Caco-2 (cell line): ENCODE data around the gene FOXRED1. TPM values are rescaled to one million over a fixed set of nuclear protein-coding genes. Genes with fewer than 3 reads are reported as not detected.

ENCODE experiments used
- BruUV-seq: library from RNA; stranded (reverse); fragments of 400-500 nt; replicated peaks from 2 replicates; lab custom pipeline; 2021; lab: Mats Ljungman, UMichigan
- CTCF ChIA-PET: fragments of 300-600 bp; sonication (Branson Sonifier 250); formaldehyde crosslinking; loops from one replicate; lab custom pipeline; 2022; ENCODE audit warnings: antibody characterized with exemption; lab: Charles Lee
- POLR2A ChIA-PET: fragments of 300-600 bp; sonication (Branson Sonifier 250); formaldehyde crosslinking; loops from one replicate; lab custom pipeline; 2022; ENCODE audit warnings: antibody characterized with exemption; lab: Charles Lee
- DNase-seq, 2 experiments: peaks; one replicate each; pipeline versions ENCODE4 v3.0.0 to v3.0.0-alpha.2; 2020 to 2022
- H3K27me3 ChIP-seq: replicated peaks from 2 replicates; pipeline ENCODE4 v1.6.0; 2011; ENCODE audit warnings: low read length; ENCODE audit not compliant: control insufficient read depth, insufficient read depth
- H3K36me3 ChIP-seq: 2 replicates; pipeline ENCODE4 v1.5.1; 2011; ENCODE audit warnings: low read length; ENCODE audit not compliant: control insufficient read depth, insufficient read depth
- H3K4me1 ChIP-seq: fragments of 250-450 bp; sonication (Bioruptor Pico); 2 replicates; pipeline ENCODE4 v1.5.1; 2020; ENCODE audit warnings: mild to moderate bottlenecking
- H3K4me3 ChIP-seq: 2 replicates; pipeline ENCODE4 v1.5.1; 2011; ENCODE audit warnings: low read depth, mild to moderate bottlenecking, control low read depth, low read length
- H3K9me3 ChIP-seq: fragments of 250-450 bp; sonication (Bioruptor Pico); 2 replicates; pipeline ENCODE4 v1.5.1; 2020; ENCODE audit warnings: mild to moderate bottlenecking, moderate library complexity
- H3K27ac Mint-ChIP-seq: one replicate; pipeline ENCODE4 v1.8.0; 2022; ENCODE audit warnings: mixed read lengths; ENCODE audit not compliant: unreplicated experiment
- H3K27me3 Mint-ChIP-seq: one replicate; pipeline ENCODE4 v1.8.0; 2022; ENCODE audit warnings: mixed read lengths; ENCODE audit not compliant: insufficient read depth, unreplicated experiment
- H3K36me3 Mint-ChIP-seq: one replicate; pipeline ENCODE4 v1.8.0; 2022; ENCODE audit warnings: mild to moderate bottlenecking, mixed read lengths; ENCODE audit not compliant: insufficient read depth, unreplicated experiment
- H3K4me1 Mint-ChIP-seq: one replicate; pipeline ENCODE4 v1.8.0; 2022; ENCODE audit warnings: low read depth, mixed read lengths; ENCODE audit not compliant: unreplicated experiment
- H3K4me3 Mint-ChIP-seq: one replicate; pipeline ENCODE4 v1.8.0; 2022; ENCODE audit warnings: mild to moderate bottlenecking, moderate library complexity, mixed read lengths; ENCODE audit not compliant: unreplicated experiment
- H3K9me3 Mint-ChIP-seq: one replicate; pipeline ENCODE4 v1.8.0; 2022; ENCODE audit warnings: mixed read lengths; ENCODE audit not compliant: unreplicated experiment
- intact Hi-C: fragments of 100-400 bp; cut with micrococcal nuclease; formaldehyde crosslinking; loops from one replicate; pipeline ENCODE4 v1.10.0; 2022; ENCODE audit not compliant: unreplicated experiment
- total RNA-seq: library from RNA; stranded (reverse); gene quantifications from 2 replicates; pipeline ENCODE4 v1.2.3, GENCODE V29; 2022
- TF ChIP-seq, protein P1 (sequence below), 2 experiments: fragments of 200-600 bp in 1 of 2; IDR thresholded peaks; 1 replicate in 1 of 2; 2 replicates in 1 of 2; pipeline versions ENCODE4 v1.5.1 to v1.8.0; 2011 to 2022; ENCODE audit warnings: antibody characterized with exemption in 1 of 2, control low read depth in 1 of 2, inconsistent platforms in 1 of 2, low read depth in 1 of 2, low read length in 1 of 2, mild to moderate bottlenecking in 1 of 2, moderate library complexity in 1 of 2; ENCODE audit not compliant: insufficient read depth in 1 of 2, severe bottlenecking in 1 of 2, unreplicated experiment in 1 of 2

Gene FOXRED1
- total RNA-seq, 1 experiment from 2014 or later = 91.7 TPM

DNA sequence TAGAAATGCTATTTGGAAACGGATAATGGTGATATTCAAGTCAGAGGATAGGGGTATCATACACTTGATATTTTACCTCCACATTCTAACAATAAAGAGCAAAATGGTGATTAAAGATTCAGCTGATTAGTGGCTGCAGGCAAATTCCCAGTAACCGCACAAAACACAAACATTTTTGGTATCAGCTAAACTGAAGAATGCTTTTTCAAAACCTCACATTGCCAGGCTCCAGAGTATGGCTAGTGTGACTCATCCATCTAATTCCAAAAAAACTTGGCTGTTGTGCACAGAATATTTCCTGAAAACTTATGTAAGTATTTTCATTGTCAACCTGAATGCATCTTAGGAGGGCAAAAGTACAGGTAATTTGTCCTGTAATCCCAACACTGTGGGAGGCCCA lies 11.2 kb upstream of the FOXRED1 start:
- CTCF ChIA-PET = no interaction called here
- TF ChIP-seq, protein P1, sequence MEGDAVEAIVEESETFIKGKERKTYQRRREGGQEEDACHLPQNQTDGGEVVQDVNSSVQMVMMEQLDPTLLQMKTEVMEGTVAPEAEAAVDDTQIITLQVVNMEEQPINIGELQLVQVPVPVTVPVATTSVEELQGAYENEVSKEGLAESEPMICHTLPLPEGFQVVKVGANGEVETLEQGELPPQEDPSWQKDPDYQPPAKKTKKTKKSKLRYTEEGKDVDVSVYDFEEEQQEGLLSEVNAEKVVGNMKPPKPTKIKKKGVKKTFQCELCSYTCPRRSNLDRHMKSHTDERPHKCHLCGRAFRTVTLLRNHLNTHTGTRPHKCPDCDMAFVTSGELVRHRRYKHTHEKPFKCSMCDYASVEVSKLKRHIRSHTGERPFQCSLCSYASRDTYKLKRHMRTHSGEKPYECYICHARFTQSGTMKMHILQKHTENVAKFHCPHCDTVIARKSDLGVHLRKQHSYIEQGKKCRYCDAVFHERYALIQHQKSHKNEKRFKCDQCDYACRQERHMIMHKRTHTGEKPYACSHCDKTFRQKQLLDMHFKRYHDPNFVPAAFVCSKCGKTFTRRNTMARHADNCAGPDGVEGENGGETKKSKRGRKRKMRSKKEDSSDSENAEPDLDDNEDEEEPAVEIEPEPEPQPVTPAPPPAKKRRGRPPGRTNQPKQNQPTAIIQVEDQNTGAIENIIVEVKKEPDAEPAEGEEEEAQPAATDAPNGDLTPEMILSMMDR (IDR thresholded peaks at IDR 0.05; ENCODE audit: insufficient read depth in 1 of 2, low read depth in 1 of 2, low read length in 1 of 2, severe bottlenecking in 1 of 2, unreplicated experiment in 1 of 2) = no peak
- H3K36me3 ChIP-seq = no peaks in the 10 kb centered on the region

DNA sequence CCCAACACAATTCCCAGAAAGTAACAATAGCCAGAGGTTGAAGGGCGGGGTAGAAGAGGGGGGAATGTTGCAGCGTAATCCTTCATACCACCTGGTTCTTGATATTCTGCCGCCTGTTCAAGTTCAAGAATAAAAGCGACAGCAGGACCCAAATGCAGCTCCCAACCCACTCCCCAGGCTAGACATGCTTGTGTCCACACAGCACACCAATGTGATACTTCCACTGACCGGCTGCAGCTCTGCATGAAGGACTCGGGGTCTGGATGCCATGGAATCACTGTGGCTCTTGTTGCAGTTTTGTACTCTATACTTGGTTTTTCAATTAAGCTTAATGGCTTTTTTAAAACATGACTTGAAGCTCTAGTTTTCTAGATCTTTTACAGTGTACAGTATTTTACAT lies 6.7 kb upstream of the FOXRED1 start:
- Mint-ChIP-seq H3K4me1 (no peaks in the 10 kb centered on the region), H3K9me3 (no peaks in the 10 kb centered on the region), H3K27ac (no peak overlapping the region), H3K27me3 (no peaks in the 10 kb centered on the region), H3K4me3 (no peak overlapping the region), H3K36me3 (peaks cover 92% of the 10 kb centered on the region)
- H3K36me3 ChIP-seq = peaks cover 11% of the 10 kb centered on the region
- H3K27me3 ChIP-seq = no peaks in the 10 kb centered on the region
- intact Hi-C loops = loop anchor here (10.0 kb wide), 1 partner anchor 667 kb away; the partner anchor contains the start of gene STT3A
- no peak for DNase-seq
- no peaks in the 10 kb centered on the region for H3K9me3 ChIP-seq
- ChIA-PET POLR2A (no interaction called here), CTCF (no interaction called here)
- H3K4me3 ChIP-seq = no peak overlapping the region
- TF ChIP-seq, protein P1 (IDR thresholded peaks at IDR 0.05; ENCODE audit: insufficient read depth in 1 of 2, low read depth in 1 of 2, low read length in 1 of 2, severe bottlenecking in 1 of 2, unreplicated experiment in 1 of 2) = no peak
- no TSS peak for BruUV-seq
- peaks cover 2% of the 10 kb centered on the region for H3K4me1 ChIP-seq

More for the DNA sequence above, 11.2 kb upstream of the FOXRED1 start:
- Mint-ChIP-seq H3K27ac (no peak overlapping the region), H3K9me3 (no peaks in the 10 kb centered on the region), H3K4me3 (no peak overlapping the region), H3K27me3 (no peaks in the 10 kb centered on the region), H3K36me3 (peaks cover 88% of the 10 kb centered on the region), H3K4me1 (no peaks in the 10 kb centered on the region)
- DNase-seq = no peak
- BruUV-seq = no TSS peak
- Histone ChIP-seq H3K27me3 (no peaks in the 10 kb centered on the region), H3K4me3 (no peak overlapping the region), H3K9me3 (no peaks in the 10 kb centered on the region), H3K4me1 (no peaks in the 10 kb centered on the region)
- intact Hi-C loops = no loop called here
- POLR2A ChIA-PET = no interaction called here

DNA sequence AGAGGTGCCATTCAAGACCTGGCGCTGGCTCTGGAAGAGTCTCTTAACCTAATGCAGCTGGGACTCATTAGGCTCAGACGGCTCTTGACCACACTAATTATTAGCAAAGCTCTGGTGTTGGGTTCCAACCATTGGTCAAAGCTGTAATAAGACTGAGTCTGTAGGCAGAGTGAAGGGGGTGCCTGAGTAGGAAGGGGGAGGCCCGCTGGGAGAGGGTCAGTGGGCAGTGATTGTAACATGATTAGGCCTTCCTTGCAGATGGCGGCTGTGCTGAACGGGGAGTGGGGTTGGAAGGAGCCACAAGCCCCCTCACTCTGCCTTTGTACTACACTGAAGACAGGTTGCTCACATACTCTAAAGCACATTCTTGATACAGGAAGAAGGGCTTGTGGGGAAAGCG lies 5.5 kb upstream of the FOXRED1 start:
- H3K4me1 Mint-ChIP-seq = no peaks in the 10 kb centered on the region
- H3K27me3 Mint-ChIP-seq = no peaks in the 10 kb centered on the region
- Histone ChIP-seq H3K27me3 (no peaks in the 10 kb centered on the region), H3K36me3 (peaks cover 11% of the 10 kb centered on the region), H3K4me3 (no peak overlapping the region), H3K4me1 (peaks cover 6% of the 10 kb centered on the region), H3K9me3 (no peaks in the 10 kb centered on the region)
- CTCF ChIA-PET = no interaction called here
- TF ChIP-seq, protein P1 (IDR thresholded peaks at IDR 0.05; ENCODE audit: insufficient read depth in 1 of 2, low read depth in 1 of 2, low read length in 1 of 2, severe bottlenecking in 1 of 2, unreplicated experiment in 1 of 2) = no peak
- H3K9me3 Mint-ChIP-seq = no peaks in the 10 kb centered on the region
- BruUV-seq = no TSS peak
- POLR2A ChIA-PET = no interaction called here
- DNase-seq = no peak
- peaks cover 93% of the 10 kb centered on the region for H3K36me3 Mint-ChIP-seq
- no peak overlapping the region for H3K27ac Mint-ChIP-seq
- no peak overlapping the region for H3K4me3 Mint-ChIP-seq
- intact Hi-C loops = loop anchor here (10.0 kb wide), 1 partner anchor 669 kb away; the partner anchor contains the start of gene STT3A
